SK-N-MC (cell line): Measurements from ENCODE around the gene FCSK.

ENCODE experiments used
- DNase-seq: peaks from one replicate; pipeline ENCODE4 v3.0.0-alpha.2; 2011; ENCODE audit warnings: low read depth, low spot score
- H3K27ac ChIP-seq: fragments of 200-600 bp; sonication (generic); 2 replicates; pipeline ENCODE4 v1.5.1; 2016; ENCODE audit warnings: mixed run types
- H3K36me3 ChIP-seq: fragments of 200-600 bp; sonication (generic); 2 replicates; pipeline ENCODE4 v1.6.1; 2017; ENCODE audit warnings: antibody characterized with exemption, low read length, mixed read lengths; ENCODE audit not compliant: insufficient read depth
- H3K4me3 ChIP-seq: fragments of 200-600 bp; sonication (generic); 2 replicates; pipeline ENCODE4 v1.5.1; 2016
- H3K9ac ChIP-seq: fragments of 200-600 bp; sonication (generic); 2 replicates; pipeline ENCODE4 v1.8.0; 2017; ENCODE audit warnings: mixed run types, mixed read lengths; ENCODE audit not compliant: insufficient read length
- H3K9me3 ChIP-seq: fragments of 200-600 bp; sonication (generic); 2 replicates; pipeline ENCODE4 v1.6.1; 2017; ENCODE audit warnings: low read depth, mild to moderate bottlenecking, antibody characterized with exemption, low read length, moderate library complexity, mixed read lengths
- EZH2 ChIP-seq: fragments of 200-600 bp; sonication (generic); IDR thresholded peaks from one replicate; pipeline ENCODE4 v1.6.1; 2017; ENCODE audit warnings: antibody characterized with exemption
- FOXP2 ChIP-seq: optimal IDR thresholded peaks from 2 replicates; pipeline ENCODE3; 2011; ENCODE audit warnings: mild to moderate bottlenecking, moderate library complexity; ENCODE audit not compliant: insufficient read depth; ENCODE audit errors: extremely low read length, control extremely low read depth
- POLR2AphosphoS5 ChIP-seq: IDR thresholded peaks from 2 replicates; pipeline ENCODE4 v1.6.1; 2012; ENCODE audit warnings: mild to moderate bottlenecking, low read depth, low read length, borderline replicate concordance

FCSK gene

DNA sequence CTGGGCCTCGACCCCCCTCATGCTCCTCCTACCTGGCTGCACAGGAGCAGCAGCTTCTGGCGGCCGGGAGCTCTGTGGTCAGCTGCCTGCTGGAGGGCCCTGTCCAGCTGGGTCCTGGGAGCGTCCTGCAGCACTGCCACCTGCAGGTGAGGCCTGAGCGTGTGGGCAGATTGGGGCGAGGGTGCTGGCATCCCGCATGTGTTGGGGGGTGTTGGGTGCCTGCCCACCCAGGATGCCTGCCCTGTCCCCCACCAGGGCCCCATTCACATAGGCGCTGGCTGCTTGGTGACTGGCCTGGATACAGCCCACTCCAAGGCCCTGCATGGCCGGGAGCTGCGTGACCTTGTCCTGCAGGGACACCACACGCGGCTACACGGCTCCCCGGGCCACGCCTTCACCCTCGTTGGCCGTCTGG lies 16.5 kb downstream of the FCSK start:
- no peaks in the 10 kb centered on the region for H3K9me3 ChIP-seq
- no peak overlapping the region for H3K9ac ChIP-seq
- H3K36me3 ChIP-seq, result no peaks in the 10 kb centered on the region
- no peak overlapping the region for H3K27ac ChIP-seq
- no peak overlapping the region for H3K4me3 ChIP-seq
- no peak for DNase-seq
- no peak for TF ChIP-seq FOXP2
- no peak for TF ChIP-seq POLR2AphosphoS5
- no peak for TF ChIP-seq EZH2

DNA sequence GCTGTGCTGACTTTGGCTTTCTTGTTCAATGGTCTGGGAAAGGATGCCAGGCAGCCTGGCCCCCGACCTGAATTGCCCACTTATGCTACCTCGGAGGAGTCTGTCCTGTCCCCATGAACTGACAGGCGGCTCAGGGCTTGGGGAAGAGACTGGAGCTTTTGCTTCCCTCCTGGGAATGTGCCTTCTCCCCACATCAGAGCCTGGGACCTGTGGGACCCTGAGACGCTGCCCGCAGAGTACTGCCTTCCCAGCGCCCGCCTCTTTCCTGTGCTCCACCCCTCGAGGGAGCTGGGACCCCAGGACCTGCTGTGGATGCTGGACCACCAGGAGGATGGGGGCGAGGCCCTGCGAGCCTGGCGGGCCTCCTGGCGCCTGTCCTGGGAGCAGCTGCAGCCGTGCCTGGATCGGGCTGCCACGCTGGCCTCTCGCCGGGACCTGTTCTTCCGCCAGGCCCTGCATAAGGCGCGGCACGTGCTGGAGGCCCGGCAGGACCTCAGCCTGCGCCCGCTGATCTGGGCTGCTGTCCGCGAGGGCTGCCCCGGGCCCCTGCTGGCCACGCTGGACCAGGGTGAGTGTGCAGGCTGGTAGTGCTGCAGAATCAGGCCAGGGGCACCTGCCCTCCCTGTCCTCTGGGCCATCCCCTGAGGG lies 18.5 kb downstream of the FCSK start:
- H3K4me3 ChIP-seq, result no peak overlapping the region
- H3K9ac ChIP-seq, result no peak overlapping the region
- no peak overlapping the region for H3K27ac ChIP-seq
- TF ChIP-seq EZH2 (no peak), POLR2AphosphoS5 (no peak), FOXP2 (no peak)
- no peaks in the 10 kb centered on the region for H3K9me3 ChIP-seq
- no peaks in the 10 kb centered on the region for H3K36me3 ChIP-seq
- DNase-seq, result no peak

DNA sequence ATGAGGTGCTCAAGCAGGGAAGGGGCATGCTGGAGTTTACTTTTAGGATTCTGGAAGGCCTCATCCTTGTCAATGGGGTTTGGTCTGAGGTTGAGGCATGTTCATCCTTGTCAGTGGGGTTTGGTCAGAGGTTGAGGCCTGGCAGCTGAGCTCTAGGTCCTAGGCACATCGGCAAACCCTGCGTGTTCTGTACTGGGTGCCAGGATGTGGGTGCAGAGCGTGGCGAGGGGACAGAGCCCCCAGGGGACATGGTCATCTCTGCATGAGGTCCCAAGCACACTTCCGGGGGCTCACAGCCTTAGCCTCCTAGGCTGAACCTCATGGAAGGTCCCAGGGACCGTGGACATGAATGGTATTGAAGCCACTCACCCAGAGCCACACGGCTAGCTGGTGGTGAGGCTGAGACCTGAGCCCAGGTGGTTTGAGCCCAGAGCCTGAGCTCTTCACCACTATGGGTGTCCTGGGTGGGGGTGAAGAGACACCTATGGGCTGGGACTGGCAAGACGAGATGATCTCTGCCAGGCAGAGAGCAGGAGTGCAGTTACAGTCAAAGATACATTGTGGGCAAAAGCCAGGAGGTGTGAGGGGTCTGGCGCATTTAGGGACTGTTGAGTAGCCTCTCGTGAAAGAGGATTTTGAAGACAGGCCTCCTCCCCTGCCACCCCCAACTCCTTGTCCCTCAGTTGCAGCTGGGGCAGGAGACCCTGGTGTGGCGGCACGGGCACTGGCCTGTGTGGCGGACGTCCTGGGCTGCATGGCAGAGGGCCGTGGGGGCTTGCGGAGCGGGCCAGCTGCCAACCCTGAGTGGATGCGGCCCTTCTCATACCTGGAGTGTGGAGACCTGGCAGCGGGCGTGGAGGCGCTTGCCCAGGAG lies 19.3 kb downstream of the FCSK start:
- H3K9ac ChIP-seq, result no peak overlapping the region
- DNase-seq, result no peak

DNA sequence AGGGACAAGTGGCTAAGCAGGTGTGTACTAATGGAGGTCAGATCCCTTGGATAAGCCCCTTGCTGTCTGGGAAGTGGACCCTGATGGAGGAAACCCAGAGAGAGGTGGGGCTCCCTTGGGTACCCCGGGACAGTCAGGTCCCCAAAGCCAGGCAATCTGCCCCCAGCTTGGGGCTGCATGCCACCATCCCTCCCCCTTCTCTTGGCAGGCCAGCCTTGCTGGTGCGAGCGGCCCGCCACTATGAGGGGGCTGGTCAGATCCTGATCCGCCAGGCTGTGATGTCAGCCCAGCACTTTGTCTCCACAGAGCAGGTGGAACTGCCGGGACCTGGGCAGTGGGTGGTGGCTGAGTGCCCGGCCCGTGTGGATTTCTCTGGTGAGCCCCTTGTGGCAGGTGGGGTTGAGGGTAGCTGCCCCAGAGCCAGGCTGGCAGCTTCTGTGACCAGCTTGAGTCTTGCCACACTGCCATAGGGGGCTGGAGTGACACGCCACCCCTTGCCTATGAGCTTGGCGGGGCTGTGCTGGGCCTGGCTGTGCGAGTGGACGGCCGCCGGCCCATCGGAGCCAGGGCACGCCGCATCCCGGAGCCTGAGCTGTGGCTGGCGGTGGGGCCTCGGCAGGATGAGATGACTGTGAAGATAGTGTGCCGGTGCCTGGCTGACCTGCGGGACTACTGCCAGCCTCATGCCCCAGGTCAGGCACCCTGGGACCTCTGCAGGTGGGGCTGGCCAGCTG lies 20.1 kb downstream of the FCSK start:
- no peak for DNase-seq
- TF ChIP-seq EZH2, result no peak
- no peak for TF ChIP-seq POLR2AphosphoS5
- no peak for TF ChIP-seq FOXP2
- Histone ChIP-seq H3K9ac (no peak overlapping the region), H3K36me3 (no peaks in the 10 kb centered on the region), H3K9me3 (no peaks in the 10 kb centered on the region), H3K27ac (no peak overlapping the region), H3K4me3 (no peak overlapping the region)

More for the DNA sequence above, 19.3 kb downstream of the FCSK start:
- Histone ChIP-seq H3K9me3 (no peaks in the 10 kb centered on the region), H3K36me3 (no peaks in the 10 kb centered on the region), H3K27ac (no peak overlapping the region), H3K4me3 (no peak overlapping the region)
- TF ChIP-seq EZH2 (no peak), FOXP2 (no peak), POLR2AphosphoS5 (no peak)

DNA sequence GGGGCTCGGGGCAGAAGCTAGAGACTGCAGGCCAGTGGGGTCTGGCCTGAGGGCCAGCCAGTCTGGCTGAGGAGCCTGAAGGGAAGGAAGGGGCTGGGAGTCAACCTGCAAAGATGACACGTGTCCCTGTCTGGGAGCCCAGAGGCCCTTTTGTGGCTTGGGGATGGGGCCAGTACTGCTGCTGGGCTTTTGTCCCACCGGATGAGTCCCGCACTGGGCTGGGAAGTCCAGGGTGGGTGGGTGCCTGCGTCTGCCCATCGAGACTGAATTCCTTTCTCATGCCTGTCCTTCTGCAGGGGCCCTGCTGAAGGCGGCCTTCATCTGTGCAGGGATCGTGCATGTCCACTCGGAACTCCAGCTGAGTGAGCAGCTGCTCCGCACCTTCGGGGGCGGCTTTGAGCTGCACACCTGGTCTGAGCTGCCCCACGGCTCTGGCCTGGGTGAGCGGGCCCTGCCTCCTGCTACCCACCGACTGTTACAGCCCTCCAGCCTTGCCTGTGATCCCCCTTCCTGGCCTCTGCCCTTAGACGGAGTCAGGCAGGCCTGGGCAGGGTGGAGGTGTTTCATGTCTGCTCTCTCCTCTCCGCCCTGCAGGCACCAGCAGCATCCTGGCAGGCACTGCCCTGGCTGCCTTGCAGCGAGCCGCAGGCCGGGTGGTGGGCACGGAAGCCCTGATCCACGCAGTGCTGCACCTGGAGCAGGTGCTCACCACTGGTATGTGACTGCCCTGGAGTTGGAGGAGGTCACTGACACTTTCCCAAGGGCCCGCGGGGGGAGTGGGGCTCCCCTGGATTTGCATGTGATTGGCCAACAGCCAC lies 20.9 kb downstream of the FCSK start:
- no peak for DNase-seq
- Histone ChIP-seq H3K9ac (no peak overlapping the region), H3K27ac (no peak overlapping the region), H3K36me3 (no peaks in the 10 kb centered on the region; the same call in 1 of the 2 replicates), H3K4me3 (no peak overlapping the region), H3K9me3 (no peaks in the 10 kb centered on the region)
- TF ChIP-seq EZH2 (no peak), FOXP2 (no peak), POLR2AphosphoS5 (no peak)

DNA sequence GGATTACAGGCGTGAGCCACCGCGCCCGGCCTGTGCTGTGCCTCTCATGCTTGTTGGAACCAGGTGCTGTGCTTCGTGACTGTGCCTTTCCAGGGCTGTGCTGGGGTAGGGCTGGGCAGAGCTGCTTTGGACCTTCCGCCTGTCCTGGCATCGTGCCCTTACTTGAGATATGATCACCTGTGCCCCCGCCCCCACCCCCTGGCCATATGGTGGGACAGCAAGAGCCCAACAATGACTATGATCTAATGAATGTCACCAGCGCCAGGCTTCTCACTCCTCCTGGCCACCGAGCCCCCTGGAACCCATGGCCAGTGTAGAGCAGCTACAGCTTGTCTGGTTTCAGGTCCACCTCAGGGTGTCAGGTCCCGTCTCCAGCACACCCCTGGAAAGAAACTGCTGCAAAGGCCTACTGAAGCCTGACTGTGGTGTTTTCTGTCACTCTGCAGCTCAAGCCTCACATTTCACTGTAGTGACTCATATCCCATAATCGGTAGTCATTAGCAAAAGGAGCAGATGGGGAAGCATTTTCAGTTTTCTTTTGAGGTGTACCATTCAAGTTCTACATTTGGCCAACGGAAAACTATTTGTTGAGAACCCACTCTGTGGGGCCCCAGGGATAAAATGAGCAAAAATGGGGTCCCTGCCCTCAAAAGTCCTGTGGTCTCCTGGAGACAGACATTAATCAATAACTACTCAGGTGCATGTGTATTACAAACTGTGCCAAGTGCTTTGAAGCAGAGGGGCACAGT lies 22.1 kb downstream of the FCSK start:
- H3K27ac ChIP-seq, result no peak overlapping the region
- H3K9ac ChIP-seq, result no peak overlapping the region
- no peaks in the 10 kb centered on the region for H3K9me3 ChIP-seq
- TF ChIP-seq POLR2AphosphoS5 (no peak), FOXP2 (no peak), EZH2 (no peak)
- no peak for DNase-seq
- H3K36me3 ChIP-seq, result no peaks in the 10 kb centered on the region; the same call in 1 of the 2 replicates
- no peak overlapping the region for H3K4me3 ChIP-seq

DNA sequence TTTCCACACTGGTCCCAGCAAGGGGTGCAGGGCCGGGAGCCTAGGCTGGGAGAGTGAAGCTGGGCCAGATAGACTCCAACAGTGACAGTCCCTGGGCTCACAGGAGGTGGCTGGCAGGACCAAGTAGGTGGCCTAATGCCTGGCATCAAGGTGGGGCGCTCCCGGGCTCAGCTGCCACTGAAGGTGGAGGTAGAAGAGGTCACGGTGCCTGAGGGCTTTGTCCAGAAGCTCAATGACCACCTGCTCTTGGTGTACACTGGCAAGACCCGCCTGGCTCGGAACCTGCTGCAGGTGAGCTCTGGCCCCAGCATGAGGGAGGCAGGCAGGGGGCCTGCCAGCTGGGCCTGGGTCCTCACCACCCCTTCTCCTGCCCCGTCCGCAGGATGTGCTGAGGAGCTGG lies 23.8 kb downstream of the FCSK start:
- no peak overlapping the region for H3K27ac ChIP-seq
- H3K36me3 ChIP-seq, result no peaks in the 10 kb centered on the region; the same call in 1 of the 2 replicates
- DNase-seq, result no peak
- TF ChIP-seq POLR2AphosphoS5 (no peak), FOXP2 (no peak), EZH2 (no peak)
- H3K9me3 ChIP-seq, result no peaks in the 10 kb centered on the region
- H3K4me3 ChIP-seq, result no peak overlapping the region
- H3K9ac ChIP-seq, result no peak overlapping the region
